ENCODE results near the gene LRRC17.

Gene LRRC17

GRCh38 chr7:102912742-102913141 is at the start of gene LRRC17:
Gene LRRC17 (plus strand): TSS chr7:102913000. CDS start chr7:102933914, 20,914 bp downstream.
- TF ChIP-seq, protein P1, sequence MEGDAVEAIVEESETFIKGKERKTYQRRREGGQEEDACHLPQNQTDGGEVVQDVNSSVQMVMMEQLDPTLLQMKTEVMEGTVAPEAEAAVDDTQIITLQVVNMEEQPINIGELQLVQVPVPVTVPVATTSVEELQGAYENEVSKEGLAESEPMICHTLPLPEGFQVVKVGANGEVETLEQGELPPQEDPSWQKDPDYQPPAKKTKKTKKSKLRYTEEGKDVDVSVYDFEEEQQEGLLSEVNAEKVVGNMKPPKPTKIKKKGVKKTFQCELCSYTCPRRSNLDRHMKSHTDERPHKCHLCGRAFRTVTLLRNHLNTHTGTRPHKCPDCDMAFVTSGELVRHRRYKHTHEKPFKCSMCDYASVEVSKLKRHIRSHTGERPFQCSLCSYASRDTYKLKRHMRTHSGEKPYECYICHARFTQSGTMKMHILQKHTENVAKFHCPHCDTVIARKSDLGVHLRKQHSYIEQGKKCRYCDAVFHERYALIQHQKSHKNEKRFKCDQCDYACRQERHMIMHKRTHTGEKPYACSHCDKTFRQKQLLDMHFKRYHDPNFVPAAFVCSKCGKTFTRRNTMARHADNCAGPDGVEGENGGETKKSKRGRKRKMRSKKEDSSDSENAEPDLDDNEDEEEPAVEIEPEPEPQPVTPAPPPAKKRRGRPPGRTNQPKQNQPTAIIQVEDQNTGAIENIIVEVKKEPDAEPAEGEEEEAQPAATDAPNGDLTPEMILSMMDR (conservative IDR thresholded peaks at IDR 0.05): no peak
- no peak for TF ChIP-seq ZFX (IDR thresholded peaks at IDR 0.05)
- H3K27ac ChIP-seq: no peak within 1 kb of the TSS

GRCh38 chr7:102864958-102865357 is 47.8 kb upstream of the LRRC17 start:
- no peak overlapping the region; the same call in 1 of the 2 replicates for H3K27ac ChIP-seq
- TF ChIP-seq ZFX (IDR thresholded peaks at IDR 0.05): no peak
- TF ChIP-seq, protein P1 (conservative IDR thresholded peaks at IDR 0.05): no peak

DNA sequence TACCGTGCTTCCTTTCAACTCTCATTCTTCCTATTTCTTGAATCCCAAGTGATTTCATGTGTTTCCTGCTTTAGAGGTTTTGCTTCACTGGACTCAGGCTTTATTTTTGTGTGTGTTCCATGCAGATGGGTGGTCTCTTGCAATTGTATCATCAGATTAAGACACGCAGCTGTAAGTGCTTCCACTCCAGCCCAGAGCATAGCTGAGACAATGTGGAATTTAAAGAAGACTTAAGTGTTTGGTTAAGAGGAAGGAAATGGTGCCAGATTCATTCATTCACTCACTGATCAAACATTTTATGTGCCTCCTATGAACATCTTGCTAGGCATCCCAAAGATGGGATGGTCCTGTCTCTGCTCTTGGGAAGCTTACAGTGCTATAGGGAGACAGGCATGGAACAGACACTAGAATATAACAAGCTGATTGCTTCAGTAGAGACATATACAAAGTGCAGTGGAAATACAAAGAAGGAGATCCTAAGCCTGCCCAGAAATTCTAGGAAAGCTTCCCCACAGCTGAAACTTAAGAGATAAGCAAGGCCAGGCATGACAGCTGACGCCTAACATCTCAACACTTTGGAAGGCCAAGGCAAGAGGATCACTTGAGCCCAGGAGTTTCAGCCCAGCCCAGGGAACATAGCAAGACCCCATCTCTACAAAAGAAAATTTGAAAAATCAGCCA is 46.1 kb upstream of the LRRC17 start:
- TF ChIP-seq, protein P1 (conservative IDR thresholded peaks at IDR 0.05): no peak
- no peak for TF ChIP-seq ZFX (IDR thresholded peaks at IDR 0.05)
- peak overlapping the region; percentile 3; the same call in 1 of the 2 replicates for H3K27ac ChIP-seq

DNA sequence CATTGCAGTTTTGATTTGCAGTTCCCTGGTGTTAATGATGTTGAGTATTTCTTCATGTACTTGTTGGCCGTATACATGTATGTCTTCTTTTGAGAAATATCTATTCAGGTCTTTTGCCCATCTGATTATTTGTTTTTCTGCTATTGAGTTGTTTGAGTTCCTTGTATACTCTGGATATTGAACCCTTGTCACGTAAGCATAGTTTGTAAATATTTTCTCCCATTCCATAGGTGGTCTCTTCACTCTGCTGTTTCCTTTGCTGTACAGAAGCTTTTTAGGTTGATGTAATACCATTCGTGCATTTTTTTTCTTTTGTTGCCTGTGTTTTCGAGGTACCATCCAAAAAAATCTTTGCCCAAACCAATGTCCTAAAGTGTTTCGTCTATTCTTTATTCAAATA is 43.6 kb upstream of the LRRC17 start:
- H3K27ac ChIP-seq: no peak overlapping the region
- TF ChIP-seq, protein P1 (conservative IDR thresholded peaks at IDR 0.05): no peak
- no peak for TF ChIP-seq ZFX (IDR thresholded peaks at IDR 0.05)

DNA sequence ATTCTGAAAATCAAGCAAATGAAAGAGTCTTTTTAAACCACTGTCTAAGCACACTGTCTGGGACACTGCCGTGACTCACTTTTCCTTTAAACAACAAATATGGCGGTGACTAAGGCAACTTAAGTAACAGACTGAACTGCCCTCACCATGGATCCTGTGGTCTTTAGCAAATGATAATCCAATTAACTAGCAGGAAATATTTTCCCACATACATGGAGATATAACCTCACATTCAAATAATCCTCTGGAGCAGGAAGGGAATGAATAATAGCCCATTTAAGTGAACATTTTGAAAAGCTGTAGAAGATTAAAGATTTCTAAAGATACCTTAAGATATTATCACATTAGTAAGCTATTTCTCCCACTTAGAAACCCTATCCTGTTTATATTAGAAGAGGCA is 40.3 kb upstream of the LRRC17 start:
- no peak overlapping the region for H3K27ac ChIP-seq
- no peak for TF ChIP-seq ZFX (IDR thresholded peaks at IDR 0.05)
- TF ChIP-seq, protein P1 (conservative IDR thresholded peaks at IDR 0.05): no peak

DNA sequence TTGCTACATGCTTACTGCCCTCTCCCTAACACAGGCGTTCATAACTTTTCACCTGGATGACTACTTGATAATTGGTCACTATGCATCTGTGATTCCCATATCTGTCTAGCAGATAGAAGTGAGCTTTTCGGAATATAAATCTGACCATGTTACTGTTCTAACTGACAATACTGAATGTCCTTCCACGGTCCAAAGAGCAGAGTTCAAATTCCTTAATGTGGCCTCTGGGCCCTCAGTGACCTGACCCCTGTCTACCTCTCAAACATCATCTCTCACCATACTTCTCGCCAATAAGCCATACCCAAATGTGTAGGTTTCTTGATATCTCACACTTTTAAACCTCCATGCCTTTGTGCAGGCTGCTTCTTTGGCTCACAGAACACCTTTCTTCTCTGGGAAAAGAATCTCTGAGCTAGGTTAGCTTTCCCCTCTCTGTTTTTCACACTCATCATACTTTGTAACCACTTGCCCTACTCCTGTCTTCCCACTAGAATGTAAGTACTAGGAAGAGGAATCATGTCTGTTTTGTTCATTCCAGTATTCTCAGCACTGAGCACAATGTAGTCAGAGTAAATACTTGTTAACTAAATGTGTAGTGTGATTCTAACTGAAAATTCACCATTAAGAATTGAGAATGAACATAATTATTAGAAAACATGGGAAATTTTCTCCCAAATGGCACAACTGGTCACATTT is 39.2 kb upstream of the LRRC17 start:
- H3K27ac ChIP-seq: no peak overlapping the region
- no peak for TF ChIP-seq ZFX (IDR thresholded peaks at IDR 0.05)
- TF ChIP-seq, protein P1 (conservative IDR thresholded peaks at IDR 0.05): no peak

DNA sequence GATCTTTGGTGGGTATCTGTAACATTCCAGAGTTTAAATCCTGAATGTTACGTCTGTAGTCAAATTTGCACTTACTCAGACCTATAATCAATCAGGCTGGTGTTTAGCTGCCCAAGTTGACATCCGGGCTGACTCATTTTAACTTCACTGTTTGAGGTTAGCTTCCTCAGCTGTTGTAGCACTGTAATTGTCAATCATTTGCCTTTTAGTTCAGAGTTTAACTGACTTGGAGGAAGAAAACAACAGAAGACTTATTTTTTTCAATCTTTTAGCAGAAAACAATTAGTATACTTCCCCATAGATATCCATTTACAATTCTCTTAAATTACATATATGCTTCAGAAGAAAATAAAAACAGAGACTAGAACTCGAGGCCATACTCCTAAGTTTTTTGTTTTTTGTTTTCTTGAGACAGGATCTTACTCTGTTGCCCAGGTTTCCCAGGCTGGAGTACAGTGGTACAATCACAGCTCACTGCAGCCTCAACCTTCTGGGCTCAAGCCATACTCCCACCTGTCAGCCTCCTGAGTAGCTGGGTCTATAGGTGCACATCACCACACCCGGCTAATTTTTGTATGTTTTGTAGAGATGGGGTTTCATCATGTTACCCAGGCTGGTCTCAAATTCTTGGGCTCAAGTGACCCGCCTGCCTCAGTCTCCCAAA is 38.5 kb upstream of the LRRC17 start:
- no peak overlapping the region for H3K27ac ChIP-seq
- no peak for TF ChIP-seq ZFX (IDR thresholded peaks at IDR 0.05)
- TF ChIP-seq, protein P1 (conservative IDR thresholded peaks at IDR 0.05): no peak
